SW480 (cell line): Measurements from ENCODE around the gene KLHL10.
"Not testable (repeated sequence)": the region's sequence is repeated elsewhere in the genome, so short reads cannot be mapped to it uniquely, and the experiment has no call there.

ENCODE experiments used
- DNase-seq: peaks from one replicate; pipeline ENCODE4 v3.0.0-alpha.2; 2016; ENCODE audit warnings: low spot score

The KLHL10 gene

DNA sequence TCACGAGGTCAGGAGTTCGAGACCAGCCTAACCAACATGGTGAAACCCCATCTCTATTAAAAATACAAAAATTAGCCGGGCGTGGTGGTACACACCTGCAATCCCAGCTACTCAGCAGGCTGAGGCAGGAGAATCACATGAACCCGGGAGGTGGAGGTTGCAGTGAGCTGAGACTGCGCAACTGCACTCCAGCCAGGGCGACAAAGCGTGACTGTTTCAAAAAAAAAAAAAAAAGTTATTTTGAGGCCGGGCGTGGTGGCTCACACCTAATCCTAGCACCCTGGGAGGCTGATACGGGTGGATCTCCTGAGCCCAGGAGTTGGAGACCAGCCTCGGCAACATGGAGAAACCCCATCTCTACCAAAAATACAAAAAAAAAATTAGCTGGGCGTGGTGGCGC is 13.8 kb downstream of the KLHL10 start:
- not testable (repeated sequence) for DNase-seq

- DNase-seq, result no peak
These were observed 22.8 kb downstream of the KLHL10 start for GRCh38 chr17:41860254-41860931.

DNA sequence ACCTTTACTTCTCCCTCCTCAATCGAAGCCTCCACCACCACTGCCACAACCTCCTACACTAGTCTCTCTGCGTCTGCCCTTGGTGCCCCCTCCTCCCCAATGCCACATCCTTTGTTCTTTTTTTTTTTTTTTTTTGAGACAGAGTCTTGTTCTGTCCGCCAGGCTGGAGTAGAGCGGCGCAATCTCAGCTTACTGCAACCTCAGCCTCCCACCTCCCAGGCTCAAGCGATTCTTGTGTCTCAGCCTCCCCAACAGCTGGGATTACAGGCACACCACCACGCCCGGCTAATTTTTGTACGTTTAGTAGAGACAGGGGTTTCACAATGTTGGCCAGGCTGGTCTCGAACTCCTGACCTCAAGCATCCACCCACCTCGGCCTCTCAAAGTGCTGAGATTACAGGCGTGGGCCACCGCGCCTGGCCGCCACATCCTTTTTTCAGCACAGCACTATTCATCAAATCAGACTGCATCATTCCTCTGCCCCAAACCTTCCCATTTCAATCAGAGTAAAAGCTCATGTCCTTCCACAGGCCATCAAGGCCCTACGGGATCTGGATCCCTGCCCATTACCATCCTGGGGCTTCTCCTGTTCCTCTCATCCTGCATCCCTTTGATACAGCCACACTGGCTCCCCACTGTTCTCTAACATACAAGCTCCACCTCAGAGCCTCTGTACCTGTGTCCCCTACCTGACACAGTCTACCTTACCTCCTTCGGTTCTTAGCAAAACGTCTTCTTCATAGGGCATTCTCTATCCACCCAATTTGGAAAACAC is 25.6 kb downstream of the KLHL10 start:
- no peak for DNase-seq

DNA sequence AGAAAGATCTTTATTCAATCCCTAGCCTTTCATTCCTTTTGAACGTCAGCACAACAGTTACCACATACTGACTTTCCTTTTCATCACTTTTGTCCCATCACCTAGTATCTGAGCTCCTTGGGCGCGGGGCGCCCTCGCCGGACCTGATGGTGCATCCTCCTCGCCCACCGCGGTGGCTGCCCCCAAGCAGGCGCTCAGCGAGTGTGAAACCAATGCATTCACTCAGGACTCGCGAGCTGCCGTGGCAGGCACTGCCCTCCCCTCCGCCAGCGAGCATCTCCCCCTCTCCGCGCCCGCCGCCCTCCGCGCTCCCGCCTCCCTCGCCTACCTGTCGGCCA is 26.8 kb downstream of the KLHL10 start:
- DNase-seq, result peak; percentile 47

- peak; percentile 89 for DNase-seq
These were observed 27.4 kb downstream of the KLHL10 start, which contains the start of gene KLHL11 for GRCh38 chr17:41864836-41865595. TSS of gene KLHL11 (minus strand) at chr17:41865423. CDS start at chr17:41865370, 53 bp downstream.

DNA sequence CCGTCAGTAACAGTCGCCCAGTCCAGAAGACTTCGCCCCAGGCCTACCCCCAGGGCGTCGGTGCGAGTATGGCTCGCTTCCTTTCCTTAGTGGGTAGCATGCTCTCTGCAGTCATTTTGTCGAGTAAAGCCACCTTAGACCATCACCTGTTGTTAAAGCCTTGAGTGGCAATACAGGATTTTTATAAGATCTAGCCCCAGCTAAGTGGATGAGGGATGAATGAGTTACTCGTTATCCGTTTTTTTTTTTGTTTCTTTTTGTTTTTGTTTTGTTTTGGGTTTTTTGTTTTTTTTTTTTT is 27.9 kb downstream of the KLHL10 start:
- DNase-seq, result no peak

DNA sequence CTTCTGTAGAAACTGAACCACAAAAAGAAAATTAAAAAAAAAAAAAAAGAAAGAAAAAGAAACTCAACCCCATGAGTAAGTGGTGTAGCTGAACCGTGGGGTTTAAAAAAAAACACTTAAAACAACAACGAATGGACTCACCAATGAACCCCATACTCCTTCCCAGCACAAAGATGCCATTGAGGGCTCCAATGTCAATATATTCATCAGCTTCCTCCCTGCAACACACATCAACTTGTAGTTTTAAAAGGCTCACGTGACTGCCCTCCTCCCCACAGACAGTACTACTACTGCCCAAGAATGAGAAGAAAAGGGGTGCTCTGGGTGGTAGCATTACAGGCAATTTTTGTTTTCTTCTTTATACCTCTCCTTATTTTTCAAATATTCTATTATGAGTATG is 30.9 kb downstream of the KLHL10 start:
- no peak for DNase-seq

GRCh38 chr17:41869426-41869825 is 31.8 kb downstream of the KLHL10 start:
- DNase-seq, result no peak

DNA sequence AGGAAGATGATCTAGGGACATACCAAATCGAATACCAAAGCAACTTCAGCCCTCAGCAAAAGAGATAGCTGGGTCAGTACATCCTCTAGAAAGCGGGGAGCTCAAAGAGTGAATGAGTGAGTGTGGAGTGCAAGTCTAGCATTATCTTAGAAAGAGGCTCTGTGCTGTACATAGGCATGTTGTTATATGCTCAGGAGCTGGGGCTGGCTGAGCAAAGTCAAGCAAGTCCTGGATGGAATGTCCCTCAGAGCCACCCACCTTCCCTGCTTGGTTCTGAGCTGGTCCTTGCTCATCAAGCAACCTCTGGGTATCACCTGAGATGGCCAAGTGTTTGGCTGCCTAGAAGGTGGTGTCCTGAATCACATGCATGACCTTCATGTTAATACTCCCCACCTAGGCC is 32.5 kb downstream of the KLHL10 start:
- no peak for DNase-seq

GRCh38 chr17:41870627-41871026 is 33.0 kb downstream of the KLHL10 start:
- DNase-seq, result no peak

DNA sequence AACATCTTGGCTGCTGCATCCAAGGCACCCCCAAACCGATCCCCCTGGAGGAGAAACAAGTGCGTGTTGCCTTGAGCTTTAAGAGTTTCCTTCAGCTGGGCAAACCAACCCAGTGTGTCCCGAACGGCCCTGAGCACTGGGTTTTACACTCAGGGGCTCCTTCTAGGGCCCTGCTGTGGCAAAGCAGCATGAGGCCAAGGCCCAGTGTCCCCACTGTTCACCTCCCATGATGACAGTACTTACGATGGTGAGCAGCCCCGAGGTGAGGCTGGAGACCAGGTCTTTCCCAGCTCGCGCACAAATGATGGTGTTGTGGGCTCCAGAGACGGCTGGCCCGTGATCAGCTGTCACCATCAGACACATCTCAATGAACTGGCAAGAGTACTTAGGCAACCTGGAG is 34.2 kb downstream of the KLHL10 start:
- no peak for DNase-seq

GRCh38 chr17:41873559-41874292 is 36.1 kb downstream of the KLHL10 start:
- no peak for DNase-seq

DNA sequence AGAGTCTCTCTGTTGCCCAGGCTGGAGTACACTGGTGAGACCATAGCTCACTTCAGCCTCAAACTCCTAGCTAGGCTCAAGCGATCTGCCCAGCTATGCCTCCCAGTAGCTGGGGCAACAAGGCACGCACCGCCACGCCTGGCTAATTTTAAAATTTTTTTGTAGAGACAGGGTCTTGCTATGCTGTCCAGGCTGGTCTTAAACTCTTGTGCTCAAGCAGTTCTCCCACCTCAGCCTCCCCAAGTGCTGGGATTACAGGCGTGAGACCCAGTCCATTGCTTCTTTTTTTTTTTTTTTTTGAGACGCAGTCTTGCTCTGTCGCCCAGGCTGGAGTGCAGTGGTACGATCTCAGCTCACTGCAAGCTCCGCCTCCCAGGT is 36.7 kb downstream of the KLHL10 start:
- not testable (repeated sequence) for DNase-seq

GRCh38 chr17:41880130-41880529 is 42.5 kb downstream of the KLHL10 start:
- no peak for DNase-seq

- DNase-seq, result no peak
These were observed 45.1 kb downstream of the KLHL10 start for GRCh38 chr17:41882756-41883155.

- DNase-seq, result no peak
These were observed 48.1 kb downstream of the KLHL10 start for GRCh38 chr17:41885733-41886132.

DNA sequence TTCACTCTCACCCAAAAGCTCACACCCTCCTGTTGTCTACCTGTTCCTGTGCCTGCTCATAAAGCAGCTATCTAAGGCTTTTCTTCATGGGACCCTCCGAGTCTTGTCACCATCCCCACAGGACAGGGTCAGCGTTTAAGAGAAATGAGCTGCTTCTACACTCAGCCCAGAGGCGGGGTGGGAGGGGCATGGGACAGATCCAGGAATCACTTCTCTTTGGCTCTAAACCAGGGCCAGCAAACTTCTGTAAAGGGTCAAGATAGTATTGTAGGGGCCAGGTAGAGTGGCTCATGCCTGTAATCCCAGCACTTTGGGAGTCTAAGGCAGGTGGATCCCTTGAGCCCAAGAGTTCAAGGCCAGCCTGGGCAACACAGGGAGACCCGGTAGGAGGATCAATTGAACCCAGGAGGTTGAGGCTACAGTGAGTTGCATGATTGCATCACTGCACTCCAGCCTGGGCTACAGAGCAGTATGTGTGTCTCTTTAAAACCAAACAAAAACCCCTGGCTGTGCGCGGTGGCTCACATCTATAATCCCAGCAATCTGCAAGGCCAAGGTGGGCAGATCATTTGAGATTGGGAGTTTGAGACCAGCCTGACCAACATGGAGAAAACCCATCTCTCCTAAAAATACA is 50.8 kb downstream of the KLHL10 start:
- no peak for DNase-seq

GRCh38 chr17:41891135-41892020 is 53.8 kb downstream of the KLHL10 start:
- no peak for DNase-seq

DNA sequence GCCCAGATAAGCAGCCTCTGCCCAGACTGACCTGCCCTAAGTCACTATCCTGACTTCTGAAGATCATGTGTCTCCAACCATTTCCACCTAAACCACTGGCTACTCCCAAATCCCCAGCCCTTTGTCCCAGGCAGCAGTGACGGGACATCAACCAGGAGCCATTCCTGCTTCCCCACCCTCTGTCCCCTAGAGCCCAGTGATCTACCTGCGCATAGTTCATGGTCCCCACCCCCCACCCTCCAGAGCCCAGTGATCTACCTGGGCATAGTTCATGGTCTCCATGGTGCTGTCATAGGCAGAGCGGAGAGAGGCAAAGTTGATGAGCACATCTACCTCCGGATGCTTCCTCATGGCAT is 54.4 kb downstream of the KLHL10 start:
- no peak for DNase-seq

- no peak for DNase-seq
These were observed 55.8 kb downstream of the KLHL10 start for GRCh38 chr17:41893384-41893783.

GRCh38 chr17:41894791-41895331 is 57.2 kb downstream of the KLHL10 start:
- DNase-seq, result no peak
